Measurements from ENCODE around the gene TSC2. TPM values are rescaled to one million over a fixed set of nuclear protein-coding genes. Genes with fewer than 3 reads are reported as not detected.

Gene TSC2
- polyA plus RNA-seq, 3 donors: 11.7 to 95.1 (median 20.8) TPM

- no peaks in the 10 kb centered on the region for H4K20me1 ChIP-seq (ENCODE audit: insufficient read depth, low read length)
- intact Hi-C loops (cut with micrococcal nuclease): no loop called here
- H3K79me2 ChIP-seq (ENCODE audit: insufficient read depth, low read length): no peaks in the 10 kb centered on the region
- no peaks in the 10 kb centered on the region for H3K9me3 ChIP-seq (replicated peaks in 1 of 2; ENCODE audit: control insufficient read depth in 1 of 2, insufficient read depth in 1 of 2, low read length in 2 of 2)
- H3K27ac ChIP-seq (ENCODE audit: low read depth in 1 of 2, low read length in 2 of 2): no peak overlapping the region
- no peak overlapping the region for H3K9ac ChIP-seq (ENCODE audit: insufficient read depth, low read length, poor library complexity, severe bottlenecking)
- Mint-ChIP-seq H3K4me1 (no peaks in the 10 kb centered on the region), H3K27me3 (ENCODE audit: low read depth in 3 of 3) (peaks cover 0 to 2% (median 0%) of the 10 kb centered on the region in 3 donors), H3K4me3 (no peak overlapping the region), H3K9me3 (peaks cover 0 to 2% (median 0%) of the 10 kb centered on the region in 7 donors), H3K36me3 (peaks cover 33 to 75% of the 10 kb centered on the region in 2 donors), H3K27ac (peak overlapping the region in 2 of 7 donors; percentile 32 to 40)
- DNase-seq: no peak
- TF ChIP-seq, protein P1, sequence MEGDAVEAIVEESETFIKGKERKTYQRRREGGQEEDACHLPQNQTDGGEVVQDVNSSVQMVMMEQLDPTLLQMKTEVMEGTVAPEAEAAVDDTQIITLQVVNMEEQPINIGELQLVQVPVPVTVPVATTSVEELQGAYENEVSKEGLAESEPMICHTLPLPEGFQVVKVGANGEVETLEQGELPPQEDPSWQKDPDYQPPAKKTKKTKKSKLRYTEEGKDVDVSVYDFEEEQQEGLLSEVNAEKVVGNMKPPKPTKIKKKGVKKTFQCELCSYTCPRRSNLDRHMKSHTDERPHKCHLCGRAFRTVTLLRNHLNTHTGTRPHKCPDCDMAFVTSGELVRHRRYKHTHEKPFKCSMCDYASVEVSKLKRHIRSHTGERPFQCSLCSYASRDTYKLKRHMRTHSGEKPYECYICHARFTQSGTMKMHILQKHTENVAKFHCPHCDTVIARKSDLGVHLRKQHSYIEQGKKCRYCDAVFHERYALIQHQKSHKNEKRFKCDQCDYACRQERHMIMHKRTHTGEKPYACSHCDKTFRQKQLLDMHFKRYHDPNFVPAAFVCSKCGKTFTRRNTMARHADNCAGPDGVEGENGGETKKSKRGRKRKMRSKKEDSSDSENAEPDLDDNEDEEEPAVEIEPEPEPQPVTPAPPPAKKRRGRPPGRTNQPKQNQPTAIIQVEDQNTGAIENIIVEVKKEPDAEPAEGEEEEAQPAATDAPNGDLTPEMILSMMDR (IDR thresholded peaks at IDR 0.05): no peak
- H3K4me1 ChIP-seq (ENCODE audit: control insufficient read depth in 1 of 2, insufficient read depth in 2 of 2, low read length in 2 of 2): no peaks in the 10 kb centered on the region
- 94% methylated on average over 39 of the region's 41 CpGs for WGBS (ENCODE audit: insufficient coverage)
- no peak overlapping the region for H3K4me2 ChIP-seq (replicated peaks; ENCODE audit: extremely low read depth, low read length, poor library complexity, severe bottlenecking)
- no peak overlapping the region for H3K4me3 ChIP-seq (replicated peaks in 1 of 3; ENCODE audit: low read depth in 2 of 3, low read length in 3 of 3)
- no peaks in the 10 kb centered on the region for H3K27me3 ChIP-seq (ENCODE audit: control insufficient read depth in 2 of 2, insufficient read depth in 2 of 2, low read length in 2 of 2)
- peaks cover 65 to 67% of the 10 kb centered on the region in 2 donors for H3K36me3 ChIP-seq (replicated peaks in 1 of 2; ENCODE audit: control insufficient read depth in 1 of 2, insufficient read depth in 2 of 2, low read length in 2 of 2)
- H2AFZ ChIP-seq (ENCODE audit: insufficient read depth, low read depth, low read length, poor library complexity, severe bottlenecking): no peak overlapping the region
Observed at GRCh38 chr16:2087748-2088631, 40.2 kb downstream of the TSC2 start.

DNA sequence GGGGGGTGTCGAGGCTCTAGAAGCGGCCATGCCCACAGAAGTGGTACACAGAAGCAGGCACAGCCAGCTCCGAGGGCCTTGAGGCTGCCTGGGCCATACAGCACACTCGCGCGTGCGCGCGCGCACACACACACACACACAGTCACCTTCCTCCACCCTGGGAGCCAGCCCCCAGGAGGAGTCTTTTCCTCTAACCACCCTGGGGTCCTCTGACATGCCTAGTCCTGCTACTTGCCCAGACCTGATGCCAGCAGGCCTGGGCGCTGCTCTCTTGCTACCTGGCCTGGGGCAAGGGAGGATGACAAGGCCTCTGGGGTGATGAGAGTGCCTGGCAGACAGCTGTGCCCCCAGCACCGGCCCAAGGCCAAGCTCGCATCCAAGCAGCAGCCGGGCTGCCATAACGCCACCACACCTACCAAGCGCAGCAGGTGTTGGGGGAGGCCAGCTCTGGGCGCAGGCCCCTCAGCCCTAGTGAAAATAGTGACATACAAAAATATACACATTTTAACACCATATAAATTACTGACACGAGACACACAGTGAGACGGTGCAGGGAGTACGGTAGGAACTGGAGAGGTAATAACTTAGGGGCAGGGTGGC is 41.1 kb downstream of the TSC2 start:
- H3K4me1 ChIP-seq (ENCODE audit: control insufficient read depth in 1 of 2, insufficient read depth in 2 of 2, low read length in 2 of 2): no peaks in the 10 kb centered on the region
- no peaks in the 10 kb centered on the region for H3K79me2 ChIP-seq (ENCODE audit: insufficient read depth, low read length)
- Mint-ChIP-seq H3K9me3 (peaks cover 0 to 2% (median 0%) of the 10 kb centered on the region in 7 donors), H3K27ac (peak overlapping the region in 1 of 7 donors; percentile 50), H3K36me3 (peaks cover 28 to 70% of the 10 kb centered on the region in 2 donors), H3K4me1 (no peaks in the 10 kb centered on the region), H3K27me3 (ENCODE audit: low read depth in 3 of 3) (no peaks in the 10 kb centered on the region), H3K4me3 (no peak overlapping the region)
- intact Hi-C loops (cut with micrococcal nuclease): no loop called here
- peaks cover 61 to 63% of the 10 kb centered on the region in 2 donors for H3K36me3 ChIP-seq (replicated peaks in 1 of 2; ENCODE audit: control insufficient read depth in 1 of 2, insufficient read depth in 2 of 2, low read length in 2 of 2)
- no peaks in the 10 kb centered on the region for H3K9me3 ChIP-seq (replicated peaks in 1 of 2; ENCODE audit: control insufficient read depth in 1 of 2, insufficient read depth in 1 of 2, low read length in 2 of 2)
- no peak overlapping the region for H3K4me3 ChIP-seq (replicated peaks in 1 of 3; ENCODE audit: low read depth in 2 of 3, low read length in 3 of 3)
- H3K27ac ChIP-seq (ENCODE audit: low read depth in 1 of 2, low read length in 2 of 2): no peak overlapping the region
- no peak for DNase-seq
- H3K4me2 ChIP-seq (replicated peaks; ENCODE audit: extremely low read depth, low read length, poor library complexity, severe bottlenecking): no peak overlapping the region
- no peaks in the 10 kb centered on the region for H4K20me1 ChIP-seq (ENCODE audit: insufficient read depth, low read length)
- WGBS (ENCODE audit: insufficient coverage): 100% methylated on average over 2 of the region's 20 CpGs
- no peaks in the 10 kb centered on the region for H3K27me3 ChIP-seq (ENCODE audit: control insufficient read depth in 2 of 2, insufficient read depth in 2 of 2, low read length in 2 of 2)
- no peak overlapping the region for H2AFZ ChIP-seq (ENCODE audit: insufficient read depth, low read depth, low read length, poor library complexity, severe bottlenecking)
- TF ChIP-seq, protein P1 (IDR thresholded peaks at IDR 0.05): no peak
- H3K9ac ChIP-seq (ENCODE audit: insufficient read depth, low read length, poor library complexity, severe bottlenecking): no peak overlapping the region

Measured in CD14-positive monocyte (primary cell).